ENCODE measurements around the gene ARRB1.

- TF ChIP-seq GATA2 (IDR thresholded peaks at IDR 0.05; ENCODE audit: low read depth, low read length) (no peak), GATA3 (IDR thresholded peaks at IDR 0.05; ENCODE audit: low read depth, low read length) (no peak)
Observed at GRCh38 chr11:75298191-75298975, 53.1 kb downstream of the ARRB1 start.

Measured in SH-SY5Y (cell line).